Liver (tissue), 9 donors: Measurements from ENCODE around the gene OLFM4. TPM values are rescaled to one million over a fixed set of nuclear protein-coding genes. Genes with fewer than 3 reads are reported as not detected.

Experiments used
- DNase-seq: peaks from one replicate; pipeline ENCODE4 v3.0.0-alpha.2; 2017; ENCODE audit warnings: low spot score
- H3K27ac ChIP-seq, 2 donors: one replicate each; pipeline ENCODE4 v1.7.0; 2013; ENCODE audit warnings: inconsistent platforms in 2 of 2, low read length in 2 of 2, control low read depth in 1 of 2, low read depth in 1 of 2, mild to moderate bottlenecking in 1 of 2
- H3K27me3 ChIP-seq, 4 donors: one replicate each; pipeline versions ENCODE4 v1.6.1 to v1.7.0; 2013; ENCODE audit warnings: low read length in 3 of 4, inconsistent platforms in 1 of 4, mild to moderate bottlenecking in 1 of 4, moderate library complexity in 1 of 4; ENCODE audit not compliant: control insufficient read depth in 4 of 4, insufficient read depth in 4 of 4
- H3K36me3 ChIP-seq, 4 donors: one replicate each; pipeline versions ENCODE4 v1.6.1 to v1.7.0; 2013; ENCODE audit warnings: low read length in 3 of 4, mild to moderate bottlenecking in 3 of 4, low read depth in 1 of 4, moderate library complexity in 1 of 4; ENCODE audit not compliant: control insufficient read depth in 4 of 4, insufficient read depth in 3 of 4
- H3K4me1 ChIP-seq, 4 donors: one replicate each; pipeline versions ENCODE4 v1.6.1 to v1.7.0; 2013; ENCODE audit warnings: low read length in 3 of 4, mild to moderate bottlenecking in 3 of 4, moderate library complexity in 1 of 4; ENCODE audit not compliant: control insufficient read depth in 4 of 4, insufficient read depth in 4 of 4
- H3K4me3 ChIP-seq, 3 donors: one replicate each; pipeline versions ENCODE4 v1.6.1 to v1.7.0; 2013; ENCODE audit warnings: low read length in 3 of 3, control low read depth in 1 of 3, low read depth in 1 of 3, mild to moderate bottlenecking in 1 of 3
- H3K9ac ChIP-seq, 2 donors: one replicate each; pipeline ENCODE4 v1.7.0; 2013; ENCODE audit warnings: low read length in 2 of 2, mild to moderate bottlenecking in 2 of 2, moderate library complexity in 2 of 2, control low read depth in 1 of 2, low read depth in 1 of 2
- H3K9me3 ChIP-seq, 4 donors: one replicate each; pipeline versions ENCODE4 v1.6.1 to v1.7.0; 2013; ENCODE audit warnings: low read length in 3 of 4; ENCODE audit not compliant: control insufficient read depth in 4 of 4
- ATF3 ChIP-seq: IDR thresholded peaks from 2 replicates; pipeline ENCODE4 v1.6.1; 2016; ENCODE audit warnings: antibody characterized with exemption
- CTCF ChIP-seq: fragments of 150-350 bp; IDR thresholded peaks from 2 replicates; pipeline ENCODE4 v1.5.1; 2017; ENCODE audit warnings: improper control_type of control experiment, low read depth, low read length; ENCODE audit not compliant: missing input control
- EGR1 ChIP-seq, 2 donors: IDR thresholded peaks; 2 replicates each; pipeline ENCODE4 v1.6.1; 2016 to 2018; ENCODE audit warnings: antibody characterized with exemption in 2 of 2, low read depth in 2 of 2
- FOXA1 ChIP-seq: IDR thresholded peaks from 2 replicates; pipeline ENCODE4 v1.6.1; 2016; ENCODE audit warnings: antibody characterized with exemption
- FOXA2 ChIP-seq: IDR thresholded peaks from 2 replicates; pipeline ENCODE4 v1.6.1; 2016; ENCODE audit warnings: antibody characterized with exemption
- GABPA ChIP-seq, 2 donors: IDR thresholded peaks in 1 of 2; conservative IDR thresholded peaks in 1 of 2; 2 replicates each; pipeline ENCODE4 v1.6.1; 2016; ENCODE audit warnings: antibody characterized with exemption in 2 of 2, mild to moderate bottlenecking in 1 of 2, moderate library complexity in 1 of 2
- MAX ChIP-seq: IDR thresholded peaks from 2 replicates; pipeline ENCODE4 v1.6.1; 2016; ENCODE audit warnings: antibody characterized with exemption
- NR2F2 ChIP-seq: IDR thresholded peaks from 2 replicates; pipeline ENCODE4 v1.6.1; 2016; ENCODE audit warnings: antibody characterized with exemption
- RAD21 ChIP-seq, 2 donors: IDR thresholded peaks; 2 replicates each; pipeline ENCODE4 v1.6.1; 2016; ENCODE audit warnings: antibody characterized with exemption in 2 of 2, mild to moderate bottlenecking in 2 of 2
- RXRA ChIP-seq, 2 donors: IDR thresholded peaks; 2 replicates each; pipeline ENCODE4 v1.6.1; 2017 to 2018; ENCODE audit warnings: antibody characterized with exemption in 2 of 2, mild to moderate bottlenecking in 1 of 2
- TAF1 ChIP-seq: conservative IDR thresholded peaks from 2 replicates; pipeline ENCODE4 v1.6.1; 2016; ENCODE audit warnings: antibody characterized with exemption, mild to moderate bottlenecking
- YY1 ChIP-seq: IDR thresholded peaks from 2 replicates; pipeline ENCODE4 v1.6.1; 2016; ENCODE audit warnings: antibody characterized with exemption, mild to moderate bottlenecking
- ZBTB33 ChIP-seq: IDR thresholded peaks from 2 replicates; pipeline ENCODE4 v1.6.1; 2016; ENCODE audit warnings: antibody characterized with exemption
- WGBS: extraction: QIAGEN DNeasy Blood & Tissue Kit; methylation state at CpG from one replicate; pipeline ENCODE4 v1.1.7; 2013; 5-methylcytosine and 5-hydroxymethylcytosine counted together
- polyA plus RNA-seq, 2 donors: library from polyadenylated mRNA; stranded (reverse) in 1 of 2; unstranded in 1 of 2; fragments of 200-250 nt in 1 of 2; fragments of >200 nt in 1 of 2; fragmentation: Nextera tagmentation in 1 of 2; extraction: Ambion mirVana in 1 of 2; gene quantifications; one replicate each; pipeline versions ENCODE4 v1.2.1 to v1.2.3, GENCODE V29; 2013 to 2015
- total RNA-seq, 2 donors: library from RNA; depleted of rRNA; stranded (reverse); fragments of >200 nt; gene quantifications; one replicate each; pipeline ENCODE4 v1.2.3, GENCODE V29; 2014
- donor health status: healthy.
- donor health status: healthy.
- donor health status: healthy.
- donor health status: healthy.
- donor health status: healthy.

OLFM4 gene
- 1 to 10 TPM in 1 of 2 donors, under 1 TPM in 1; under 0.01 to 8.0 TPM for total RNA-seq
- polyA plus RNA-seq, result under 1 TPM in 1 of 2 donors, not detected in 1; 0.66 TPM

- Histone ChIP-seq H3K9ac (no peak within 1 kb of the TSS), H3K9me3 (no peaks in the 10 kb centered on the region), H3K27me3 (no peaks in the 10 kb centered on the region), H3K36me3 (no peaks in the 10 kb centered on the region), H3K4me3 (no peak within 1 kb of the TSS), H3K27ac (no peak within 1 kb of the TSS), H3K4me1 (no peaks in the 10 kb centered on the region)
- TF ChIP-seq ZBTB33 (no peak), FOXA1 (no peak), TAF1 (no peak), FOXA2 (no peak), NR2F2 (no peak), EGR1 (IDR thresholded peaks at IDR 0.05; ENCODE audit: low read depth in 2 of 2) (no peak), RXRA (IDR thresholded peaks at IDR 0.05) (no peak), RAD21 (IDR thresholded peaks at IDR 0.05) (no peak)
- DNase-seq, result no peak
- 67% methylated on average over 9 of the region's 9 CpGs for WGBS
Measured at GRCh38 chr13:53028637-53029203, at the start of gene OLFM4. Gene OLFM4 (plus strand): TSS chr13:53028813. CDS start chr13:53028837, 24 bp downstream.

GRCh38 chr13:52978989-52979388 is 49.6 kb upstream of the OLFM4 start:
- WGBS, result 63% methylated on average over 5 of the region's 5 CpGs
- TF ChIP-seq FOXA1 (no peak), MAX (no peak), TAF1 (no peak), CTCF (no peak), GABPA (IDR thresholded peaks at IDR 0.05 in 1 of 2, conservative IDR thresholded peaks at IDR 0.05 in 1 of 2) (no peak), YY1 (no peak), RXRA (IDR thresholded peaks at IDR 0.05) (no peak), ZBTB33 (no peak), RAD21 (IDR thresholded peaks at IDR 0.05) (no peak), ATF3 (no peak), FOXA2 (no peak), NR2F2 (no peak)
- DNase-seq, result no peak
- no peaks in the 10 kb centered on the region for H3K4me1 ChIP-seq
- no peak overlapping the region for H3K4me3 ChIP-seq
- no peaks in the 10 kb centered on the region for H3K9me3 ChIP-seq
- peaks cover 0 to 5% (median 2%) of the 10 kb centered on the region in 4 donors for H3K27me3 ChIP-seq
- no peaks in the 10 kb centered on the region for H3K36me3 ChIP-seq
- H3K27ac ChIP-seq, result no peak overlapping the region
- no peak overlapping the region for H3K9ac ChIP-seq
